DMS79 (cell line): ENCODE results near the gene CDY1.
"Not testable (repeated sequence)": the region's sequence is repeated elsewhere in the genome, so short reads cannot be mapped to it uniquely, and the experiment has no call there.

Experiments used
- DNase-seq: peaks from one replicate; lab custom pipeline; 2025; lab: John Stamatoyannopoulos, UW

The CDY1 gene

GRCh38 chrY:25621817-25622216, at the start of gene CDY1:
TSS of gene CDY1 (plus strand) at chrY:25622117. CDS start at chrY:25622443, 326 bp downstream.
- DNase-seq: not testable (repeated sequence)

- not testable (repeated sequence) for DNase-seq
Measured at GRCh38 chrY:25593336-25593735, 28.6 kb upstream of the CDY1 start.

GRCh38 chrY:25620209-25620608, 1.7 kb upstream of the CDY1 start:
- not testable (repeated sequence) for DNase-seq

- not testable (repeated sequence) for DNase-seq
Measured at GRCh38 chrY:25626524-25626923, 4.6 kb downstream of the CDY1 start.

- DNase-seq: not testable (repeated sequence)
Measured at GRCh38 chrY:25630383-25631112, 8.6 kb downstream of the CDY1 start.

- not testable (repeated sequence) for DNase-seq
Measured at GRCh38 chrY:25639852-25640251, 17.9 kb downstream of the CDY1 start.

- DNase-seq: not testable (repeated sequence)
Measured at GRCh38 chrY:25643024-25643915, 21.4 kb downstream of the CDY1 start.
